ENCODE results near the gene SLC9A9. TPM values are rescaled to one million over a fixed set of nuclear protein-coding genes. Genes with fewer than 3 reads are reported as not detected.

The SLC9A9 gene
- total RNA-seq, 4 donors from 2014 or later = 2.1 to 40.4 (median 7.2) TPM

DNA sequence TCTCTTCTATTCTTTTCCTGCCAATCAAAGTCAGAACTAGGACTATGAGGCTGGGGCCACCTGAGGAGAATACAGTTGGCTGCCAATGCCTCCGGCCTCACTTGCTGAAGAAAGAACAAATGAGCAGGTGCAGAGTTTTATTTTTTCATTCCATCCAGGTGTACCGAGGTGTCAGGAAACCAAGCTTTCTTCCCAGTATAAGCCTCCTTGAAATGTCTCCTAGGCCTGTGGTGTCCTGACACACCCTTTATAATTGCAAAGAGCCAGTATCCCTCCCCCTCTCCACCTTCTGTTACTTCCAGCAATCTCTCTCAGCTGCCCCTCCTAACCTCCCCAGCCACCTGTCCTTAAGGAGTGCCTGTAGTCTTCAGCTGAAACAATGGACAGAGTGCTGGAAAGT lies 127.9 kb downstream of the SLC9A9 start:
- Histone ChIP-seq H3K4me3 (no peak overlapping the region), H3K36me3 (no peaks in the 10 kb centered on the region), H3K27me3 (no peaks in the 10 kb centered on the region), H3K9me3 (no peaks in the 10 kb centered on the region), H3K27ac (no peak overlapping the region), H3K4me1 (no peaks in the 10 kb centered on the region)
- no peak for TF ChIP-seq POLR2A (IDR thresholded peaks at IDR 0.05)
- TF ChIP-seq, protein P1, sequence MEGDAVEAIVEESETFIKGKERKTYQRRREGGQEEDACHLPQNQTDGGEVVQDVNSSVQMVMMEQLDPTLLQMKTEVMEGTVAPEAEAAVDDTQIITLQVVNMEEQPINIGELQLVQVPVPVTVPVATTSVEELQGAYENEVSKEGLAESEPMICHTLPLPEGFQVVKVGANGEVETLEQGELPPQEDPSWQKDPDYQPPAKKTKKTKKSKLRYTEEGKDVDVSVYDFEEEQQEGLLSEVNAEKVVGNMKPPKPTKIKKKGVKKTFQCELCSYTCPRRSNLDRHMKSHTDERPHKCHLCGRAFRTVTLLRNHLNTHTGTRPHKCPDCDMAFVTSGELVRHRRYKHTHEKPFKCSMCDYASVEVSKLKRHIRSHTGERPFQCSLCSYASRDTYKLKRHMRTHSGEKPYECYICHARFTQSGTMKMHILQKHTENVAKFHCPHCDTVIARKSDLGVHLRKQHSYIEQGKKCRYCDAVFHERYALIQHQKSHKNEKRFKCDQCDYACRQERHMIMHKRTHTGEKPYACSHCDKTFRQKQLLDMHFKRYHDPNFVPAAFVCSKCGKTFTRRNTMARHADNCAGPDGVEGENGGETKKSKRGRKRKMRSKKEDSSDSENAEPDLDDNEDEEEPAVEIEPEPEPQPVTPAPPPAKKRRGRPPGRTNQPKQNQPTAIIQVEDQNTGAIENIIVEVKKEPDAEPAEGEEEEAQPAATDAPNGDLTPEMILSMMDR (IDR thresholded peaks at IDR 0.05) = no peak
- no peak for DNase-seq

DNA sequence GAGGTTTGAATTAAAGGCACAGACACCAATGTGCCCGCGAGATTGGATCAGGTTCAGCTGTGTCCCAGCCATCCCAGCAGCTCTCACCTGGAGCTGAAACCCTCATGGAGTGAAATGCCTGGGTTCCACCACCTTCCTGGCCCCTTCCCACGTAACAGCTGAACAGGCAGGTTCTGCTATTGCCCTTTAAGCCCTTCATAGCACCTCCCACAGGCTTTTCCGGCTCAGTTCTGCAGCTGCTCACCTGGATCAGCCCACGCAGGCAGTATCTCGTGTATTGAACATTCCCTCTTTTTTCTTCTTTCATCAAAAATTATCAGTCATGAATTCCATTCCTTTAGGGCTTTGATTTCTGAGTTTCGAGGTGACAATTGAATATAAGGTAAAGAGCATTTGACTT lies 129.8 kb downstream of the SLC9A9 start:
- H3K4me1 ChIP-seq = no peaks in the 10 kb centered on the region
- no peaks in the 10 kb centered on the region for H3K27me3 ChIP-seq
- H3K4me3 ChIP-seq = no peak overlapping the region
- DNase-seq = no peak
- H3K9me3 ChIP-seq = no peaks in the 10 kb centered on the region
- H3K36me3 ChIP-seq = no peaks in the 10 kb centered on the region
- no peak for TF ChIP-seq POLR2A (IDR thresholded peaks at IDR 0.05)
- TF ChIP-seq, protein P1 (IDR thresholded peaks at IDR 0.05) = no peak
- no peak overlapping the region for H3K27ac ChIP-seq

DNA sequence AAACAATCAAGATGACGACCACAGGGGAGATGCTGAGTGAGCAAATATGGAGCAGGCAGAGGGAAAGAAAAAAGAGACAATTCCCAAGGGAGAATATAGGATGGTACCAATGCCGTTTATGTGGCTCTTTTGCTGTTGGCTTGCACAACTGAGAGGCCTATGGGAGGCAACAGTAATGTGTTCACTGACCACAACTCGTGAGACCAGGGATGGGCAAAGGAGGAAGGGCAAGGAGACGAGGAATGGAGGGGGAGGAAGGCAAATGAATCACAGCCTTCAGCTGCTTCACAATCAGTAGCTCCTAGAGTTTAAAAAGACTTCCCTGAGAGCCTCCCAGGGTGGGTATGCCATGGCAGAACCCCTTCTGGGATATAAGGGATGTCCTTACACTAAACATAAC lies 131.5 kb downstream of the SLC9A9 start:
- no peak overlapping the region for H3K4me3 ChIP-seq
- no peaks in the 10 kb centered on the region for H3K36me3 ChIP-seq
- H3K4me1 ChIP-seq = no peaks in the 10 kb centered on the region
- DNase-seq = no peak
- H3K9me3 ChIP-seq = no peaks in the 10 kb centered on the region
- H3K27ac ChIP-seq = no peak overlapping the region
- no peaks in the 10 kb centered on the region for H3K27me3 ChIP-seq
- TF ChIP-seq, protein P1 (IDR thresholded peaks at IDR 0.05) = no peak
- TF ChIP-seq POLR2A (IDR thresholded peaks at IDR 0.05) = no peak

DNA sequence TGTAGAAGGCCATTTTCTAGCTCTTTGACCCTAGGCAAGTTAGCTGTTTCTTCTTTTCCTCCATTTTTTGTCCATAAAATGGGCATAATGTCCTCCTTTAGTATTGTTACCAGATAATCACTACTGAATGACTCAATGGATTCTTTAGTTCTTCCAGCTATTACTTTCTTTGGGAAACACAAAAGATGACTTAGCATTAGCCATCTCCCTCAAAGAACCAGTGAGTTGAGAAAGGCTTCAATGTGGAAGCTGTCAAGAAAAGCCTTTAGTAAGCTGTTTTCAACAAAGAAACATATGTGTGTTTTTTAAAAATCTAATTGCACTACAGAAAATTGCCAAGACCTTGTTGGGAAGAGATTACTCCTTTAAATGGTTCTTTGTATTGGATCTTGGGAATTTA lies 135.7 kb downstream of the SLC9A9 start:
- H3K27me3 ChIP-seq = no peaks in the 10 kb centered on the region
- no peaks in the 10 kb centered on the region for H3K36me3 ChIP-seq
- no peak overlapping the region for H3K4me3 ChIP-seq
- H3K4me1 ChIP-seq = no peaks in the 10 kb centered on the region
- no peak for TF ChIP-seq POLR2A (IDR thresholded peaks at IDR 0.05)
- TF ChIP-seq, protein P1 (IDR thresholded peaks at IDR 0.05) = no peak
- no peak for DNase-seq
- H3K27ac ChIP-seq = no peak overlapping the region
- no peaks in the 10 kb centered on the region for H3K9me3 ChIP-seq

DNA sequence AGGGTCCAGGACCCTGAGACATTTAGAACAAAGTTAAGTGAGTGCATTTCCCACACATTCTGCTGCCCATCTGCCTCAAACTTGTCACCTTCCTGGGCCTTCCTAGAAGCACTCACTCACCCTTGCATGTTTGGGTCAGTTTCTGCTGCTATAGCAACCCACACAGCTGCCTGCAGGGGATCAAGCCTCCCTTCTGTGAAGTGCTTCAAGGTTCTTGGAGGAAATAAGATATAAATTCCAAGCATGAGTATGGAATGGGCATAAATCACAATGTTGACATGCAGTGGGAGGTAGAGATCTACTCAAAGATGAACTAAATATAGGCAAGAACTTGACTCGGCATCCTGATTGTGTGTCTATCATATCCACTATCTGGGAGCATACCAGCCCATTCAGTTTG lies 140.4 kb downstream of the SLC9A9 start:
- DNase-seq = no peak
- Histone ChIP-seq H3K27ac (no peak overlapping the region), H3K36me3 (no peaks in the 10 kb centered on the region), H3K9me3 (no peaks in the 10 kb centered on the region), H3K27me3 (no peaks in the 10 kb centered on the region), H3K4me3 (no peak overlapping the region), H3K4me1 (no peaks in the 10 kb centered on the region)
- TF ChIP-seq, protein P1 (IDR thresholded peaks at IDR 0.05) = no peak
- no peak for TF ChIP-seq POLR2A (IDR thresholded peaks at IDR 0.05)

DNA sequence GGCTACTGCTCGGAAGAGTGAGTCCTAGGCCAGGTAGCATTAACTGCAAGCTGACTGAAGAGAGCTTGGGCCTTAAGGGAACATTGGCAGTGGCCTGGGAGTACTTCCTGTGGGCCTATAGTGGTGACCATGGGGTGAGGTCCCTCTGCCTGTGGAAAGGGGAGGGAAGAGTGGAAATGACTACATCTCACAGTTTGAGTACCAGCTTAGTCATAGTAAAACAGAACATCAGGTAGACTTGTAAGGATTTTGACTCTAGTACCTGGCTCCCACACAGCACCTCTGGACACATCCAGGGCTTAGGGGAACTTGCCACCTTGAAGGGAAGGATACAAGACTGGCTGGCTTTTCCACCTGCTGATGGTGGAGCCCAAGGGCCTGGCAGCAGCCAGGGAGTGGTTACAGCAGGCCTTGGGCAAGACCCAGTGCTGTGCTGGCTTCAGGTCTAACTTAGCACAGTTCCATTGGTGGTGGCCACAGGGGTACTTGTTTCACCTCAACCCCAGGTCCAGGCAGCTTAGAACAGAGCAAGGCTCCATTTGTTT lies 147.8 kb downstream of the SLC9A9 start:
- Histone ChIP-seq H3K27me3 (no peaks in the 10 kb centered on the region), H3K9me3 (no peaks in the 10 kb centered on the region), H3K36me3 (no peaks in the 10 kb centered on the region), H3K4me3 (no peak overlapping the region), H3K27ac (no peak overlapping the region), H3K4me1 (no peaks in the 10 kb centered on the region)
- TF ChIP-seq, protein P1 (IDR thresholded peaks at IDR 0.05) = no peak
- TF ChIP-seq POLR2A (IDR thresholded peaks at IDR 0.05) = no peak
- DNase-seq = no peak
